Parathyroid adenoma (tissue), 2 donors: ENCODE measurements around the gene NUBP2.

ENCODE experiments used
- H2AFZ ChIP-seq: fragments of 300-600 bp; sonication (generic); one replicate; pipeline ENCODE4 v1.7.0; 2017; ENCODE audit warnings: antibody characterized with exemption, mild to moderate bottlenecking
- H3K27ac ChIP-seq: fragments of 300-600 bp; sonication (generic); one replicate; pipeline ENCODE4 v1.7.0; 2017
- H3K27me3 ChIP-seq: fragments of 300-600 bp; sonication (generic); one replicate; pipeline ENCODE4 v1.7.0; 2017; ENCODE audit warnings: low read length; ENCODE audit not compliant: control insufficient read depth, insufficient read depth
- H3K36me3 ChIP-seq: fragments of 300-600 bp; sonication (generic); one replicate; pipeline ENCODE4 v1.7.0; 2017; ENCODE audit warnings: low read length; ENCODE audit not compliant: control insufficient read depth, insufficient read depth
- H3K4me1 ChIP-seq: fragments of 300-600 bp; sonication (generic); one replicate; pipeline ENCODE4 v1.7.0; 2017; ENCODE audit warnings: control low read depth
- H3K4me2 ChIP-seq: fragments of 300-600 bp; sonication (generic); one replicate; pipeline ENCODE4 v1.7.0; 2017; ENCODE audit warnings: low read length
- H3K4me3 ChIP-seq: fragments of 300-600 bp; sonication (generic); one replicate; pipeline ENCODE4 v1.7.0; 2017; ENCODE audit warnings: low read depth, low read length
- H3K79me2 ChIP-seq: fragments of 300-600 bp; sonication (generic); one replicate; pipeline ENCODE4 v1.7.0; 2017; ENCODE audit warnings: control low read depth
- H3K9ac ChIP-seq: fragments of 300-600 bp; sonication (generic); one replicate; pipeline ENCODE4 v1.7.0; 2017; ENCODE audit warnings: mild to moderate bottlenecking
- H3K9me3 ChIP-seq: fragments of 300-600 bp; sonication (generic); one replicate; pipeline ENCODE4 v1.7.0; 2017; ENCODE audit warnings: low read length; ENCODE audit not compliant: control insufficient read depth
- TF ChIP-seq, protein P1 (sequence below): fragments of 300-600 bp; sonication (generic); IDR thresholded peaks from one replicate; pipeline ENCODE4 v1.7.0; 2017; ENCODE audit warnings: antibody characterized with exemption, mild to moderate bottlenecking
- donor health status: primary hyperparathyroidism.

Gene NUBP2

DNA sequence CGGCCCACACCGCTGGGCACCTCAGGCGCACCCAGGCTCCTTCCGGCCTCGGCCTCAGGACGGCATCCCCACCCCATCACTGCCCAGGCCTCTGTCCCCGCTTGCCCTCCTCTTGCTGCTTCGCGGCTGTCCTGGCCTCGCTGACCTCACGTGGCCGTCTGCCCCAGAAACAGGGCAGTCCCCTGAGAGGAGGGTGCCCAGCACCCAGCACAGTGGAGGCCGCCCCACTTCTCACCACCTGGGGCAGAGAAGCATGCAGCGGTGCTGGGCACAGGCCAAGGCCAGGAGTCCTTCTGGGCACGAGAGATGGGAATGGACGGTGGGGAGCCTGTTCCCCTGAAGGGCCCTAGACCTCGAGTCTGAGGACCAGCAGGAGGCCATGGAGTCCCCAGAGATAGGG lies 35.0 kb downstream of the NUBP2 start:
- Histone ChIP-seq H3K27ac (no peak overlapping the region), H3K4me1 (no peaks in the 10 kb centered on the region), H3K36me3 (no peaks in the 10 kb centered on the region), H2AFZ (no peak overlapping the region), H3K9ac (no peak overlapping the region), H3K4me2 (no peak overlapping the region), H3K4me3 (no peak overlapping the region), H3K79me2 (peaks cover 29% of the 10 kb centered on the region), H3K27me3 (no peaks in the 10 kb centered on the region), H3K9me3 (no peaks in the 10 kb centered on the region)
- TF ChIP-seq, protein P1, sequence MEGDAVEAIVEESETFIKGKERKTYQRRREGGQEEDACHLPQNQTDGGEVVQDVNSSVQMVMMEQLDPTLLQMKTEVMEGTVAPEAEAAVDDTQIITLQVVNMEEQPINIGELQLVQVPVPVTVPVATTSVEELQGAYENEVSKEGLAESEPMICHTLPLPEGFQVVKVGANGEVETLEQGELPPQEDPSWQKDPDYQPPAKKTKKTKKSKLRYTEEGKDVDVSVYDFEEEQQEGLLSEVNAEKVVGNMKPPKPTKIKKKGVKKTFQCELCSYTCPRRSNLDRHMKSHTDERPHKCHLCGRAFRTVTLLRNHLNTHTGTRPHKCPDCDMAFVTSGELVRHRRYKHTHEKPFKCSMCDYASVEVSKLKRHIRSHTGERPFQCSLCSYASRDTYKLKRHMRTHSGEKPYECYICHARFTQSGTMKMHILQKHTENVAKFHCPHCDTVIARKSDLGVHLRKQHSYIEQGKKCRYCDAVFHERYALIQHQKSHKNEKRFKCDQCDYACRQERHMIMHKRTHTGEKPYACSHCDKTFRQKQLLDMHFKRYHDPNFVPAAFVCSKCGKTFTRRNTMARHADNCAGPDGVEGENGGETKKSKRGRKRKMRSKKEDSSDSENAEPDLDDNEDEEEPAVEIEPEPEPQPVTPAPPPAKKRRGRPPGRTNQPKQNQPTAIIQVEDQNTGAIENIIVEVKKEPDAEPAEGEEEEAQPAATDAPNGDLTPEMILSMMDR, result no peak

DNA sequence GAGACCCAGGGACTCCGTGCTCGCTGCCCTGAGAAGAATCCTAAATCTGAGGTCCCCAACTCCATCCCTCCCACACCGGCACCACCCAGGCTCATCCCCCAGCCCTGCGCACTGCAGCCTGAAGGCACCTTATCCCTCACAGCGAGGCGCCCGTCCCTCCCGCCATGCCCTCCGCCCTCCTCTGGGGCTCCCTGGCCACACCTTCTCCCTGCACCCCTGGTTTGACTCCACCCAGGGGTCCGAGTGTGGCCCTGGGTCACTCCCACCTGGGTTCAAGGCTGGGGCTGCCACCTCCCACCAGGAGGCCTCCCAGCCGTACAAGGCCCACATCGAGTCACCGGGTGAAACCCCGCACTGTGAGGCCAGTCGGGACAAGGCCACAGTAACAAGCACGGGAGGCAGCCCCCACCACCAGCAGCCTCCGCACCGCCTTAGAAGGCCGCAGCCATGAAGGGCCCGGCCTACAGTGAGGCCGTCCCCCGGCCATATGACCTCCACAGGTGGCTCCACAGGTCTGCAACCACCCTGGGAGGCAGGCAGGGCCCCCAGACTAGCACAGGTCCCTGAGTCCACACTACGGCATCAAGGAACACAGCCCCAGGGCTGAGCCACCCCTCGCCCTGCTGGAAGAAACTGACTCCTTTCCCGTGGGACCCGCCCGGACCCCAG lies 35.6 kb downstream of the NUBP2 start:
- no peak overlapping the region for H3K4me3 ChIP-seq
- H3K27me3 ChIP-seq, result no peaks in the 10 kb centered on the region
- no peak overlapping the region for H3K9ac ChIP-seq
- no peaks in the 10 kb centered on the region for H3K4me1 ChIP-seq
- H3K4me2 ChIP-seq, result no peak overlapping the region
- TF ChIP-seq, protein P1, result no peak
- H3K79me2 ChIP-seq, result peaks cover 34% of the 10 kb centered on the region
- H3K27ac ChIP-seq, result no peak overlapping the region
- H3K9me3 ChIP-seq, result no peaks in the 10 kb centered on the region
- H3K36me3 ChIP-seq, result no peaks in the 10 kb centered on the region
- H2AFZ ChIP-seq, result no peak overlapping the region

DNA sequence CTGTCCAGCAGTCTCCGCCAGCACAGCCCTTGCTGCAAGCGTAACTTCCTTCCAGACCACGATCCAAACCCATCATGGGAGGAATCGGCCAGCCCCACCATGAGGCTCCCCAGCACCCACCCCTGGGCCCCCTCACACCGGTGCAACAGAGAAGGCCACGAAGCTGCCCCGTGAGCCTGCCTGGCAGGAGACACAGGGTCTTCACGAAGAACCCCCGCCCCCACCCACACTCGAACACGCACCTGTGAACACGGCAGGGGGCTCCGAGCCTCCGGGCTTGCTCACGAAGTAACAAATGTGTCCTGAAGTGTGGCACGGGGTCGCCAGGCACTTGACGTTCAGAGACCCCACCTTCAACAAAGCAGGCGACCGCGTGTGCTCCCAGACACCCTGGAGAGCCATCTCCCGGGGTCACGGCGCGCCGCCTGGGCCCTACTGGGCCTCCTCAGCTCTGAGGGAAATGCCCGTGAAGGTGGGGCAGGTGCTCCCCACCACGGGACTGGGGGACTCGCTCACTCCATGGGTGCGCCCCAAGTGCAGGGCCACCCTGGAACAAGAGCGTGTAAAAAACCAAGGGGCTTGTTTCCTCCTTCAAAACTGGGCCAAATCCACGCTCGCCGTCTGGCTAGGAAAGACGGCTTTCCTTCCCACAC lies 36.2 kb downstream of the NUBP2 start:
- no peak overlapping the region for H3K9ac ChIP-seq
- H3K9me3 ChIP-seq, result no peaks in the 10 kb centered on the region
- no peak overlapping the region for H3K4me2 ChIP-seq
- no peak overlapping the region for H3K4me3 ChIP-seq
- no peaks in the 10 kb centered on the region for H3K36me3 ChIP-seq
- no peak overlapping the region for H3K27ac ChIP-seq
- H3K4me1 ChIP-seq, result no peaks in the 10 kb centered on the region
- peaks cover 37% of the 10 kb centered on the region for H3K79me2 ChIP-seq
- H3K27me3 ChIP-seq, result no peaks in the 10 kb centered on the region
- TF ChIP-seq, protein P1, result no peak
- no peak overlapping the region for H2AFZ ChIP-seq

DNA sequence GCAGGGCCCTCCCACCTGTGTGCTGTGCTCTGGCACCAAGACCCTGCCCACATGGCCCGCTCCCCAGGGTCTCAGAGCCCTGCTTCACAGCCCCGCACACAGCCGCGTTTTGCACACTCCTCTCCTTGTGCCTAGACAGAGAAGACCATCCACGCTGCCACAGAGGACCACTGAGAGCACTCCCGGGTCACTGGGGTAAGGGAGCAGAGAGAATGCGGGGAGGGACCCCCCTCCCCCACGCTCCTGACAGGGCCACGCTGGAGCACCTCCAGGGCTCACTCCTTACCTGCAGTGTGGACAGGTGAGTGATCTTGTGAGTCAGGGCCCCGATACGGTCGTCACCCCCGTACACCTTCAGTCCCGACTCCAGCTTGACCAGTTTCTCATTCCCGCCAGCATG lies 36.9 kb downstream of the NUBP2 start:
- Histone ChIP-seq H3K27ac (no peak overlapping the region), H3K79me2 (peaks cover 42% of the 10 kb centered on the region), H3K9ac (no peak overlapping the region), H3K4me1 (no peaks in the 10 kb centered on the region), H3K4me3 (no peak overlapping the region), H3K36me3 (no peaks in the 10 kb centered on the region), H3K27me3 (no peaks in the 10 kb centered on the region), H2AFZ (no peak overlapping the region), H3K9me3 (no peaks in the 10 kb centered on the region), H3K4me2 (no peak overlapping the region)
- TF ChIP-seq, protein P1, result no peak
